HepG2 (cell line): ENCODE data around the gene CFAP90. TPM values are rescaled to one million over a fixed set of nuclear protein-coding genes. Genes with fewer than 3 reads are reported as not detected.

Source experiments
- ATAC-seq: fragments of 200-7000 bp; cut with Tn5 transposase; 3 replicates; pipeline ENCODE4 v1.9.1; 2020; ENCODE audit warnings: mild to moderate bottlenecking, moderate library complexity
- BruUV-seq: library from RNA; stranded (reverse); fragments of 400-500 nt; replicated peaks from 2 replicates; lab custom pipeline; 2021; lab: Mats Ljungman, UMichigan
- CTCF ChIA-PET: fragments of 300-600 bp; formaldehyde crosslinking; extraction: SDS; loops from one replicate; lab custom pipeline; 2021; ENCODE audit warnings: low total read pairs, inconsistent platforms, low intra/inter-chr PET ratio; lab: Yijun Ruan, JAX
- POLR2A ChIA-PET: fragments of 350-600 bp; sonication (Branson Sonifier 250); formaldehyde crosslinking; loops from one replicate; lab custom pipeline; 2020; ENCODE audit warnings: antibody characterized with exemption, inconsistent platforms; lab: Yijun Ruan, JAX
- DNase-seq: peaks from one replicate; pipeline ENCODE4 v3.0.0-alpha.2; 2015; ENCODE audit warnings: low spot score
- FAIRE-seq: peaks from 3 replicates; lab custom pipeline; 2011; peaks lifted over from hg19 to GRCh38; lab: Jason Lieb, UNC
- H2AFZ ChIP-seq: one replicate; pipeline ENCODE4 v1.6.1; 2011; ENCODE audit warnings: low read length, inconsistent platforms
- H3K27ac ChIP-seq: fragments of 300-600 bp; 3 replicates; pipeline ENCODE4 v1.8.0; 2011; ENCODE audit warnings: mixed run types, mild to moderate bottlenecking, mixed read lengths, low read length, inconsistent platforms; ENCODE audit not compliant: insufficient read depth; ENCODE audit errors: extremely low read length
- H3K27me3 ChIP-seq, 2 experiments: fragments of 200-600 bp in 1 of 2; 2 replicates in 1 of 2; 3 replicates in 1 of 2; pipeline versions ENCODE4 v1.6.0 to v1.8.0; 2011; ENCODE audit warnings: low read length in 2 of 2, mild to moderate bottlenecking in 2 of 2, moderate library complexity in 2 of 2, inconsistent platforms in 1 of 2; ENCODE audit not compliant: insufficient read depth in 2 of 2, control insufficient read depth in 1 of 2
- H3K36me3 ChIP-seq, 2 experiments: fragments of 200-600 bp in 1 of 2; replicated peaks in 1 of 2; 2 replicates in 1 of 2; 3 replicates in 1 of 2; pipeline versions ENCODE4 v1.5.1 to v1.8.0; 2011; ENCODE audit warnings: low read length in 2 of 2, inconsistent platforms in 1 of 2; ENCODE audit not compliant: insufficient read depth in 2 of 2, control insufficient read depth in 1 of 2
- H3K4me1 ChIP-seq: 2 replicates; pipeline ENCODE4 v1.5.1; 2012; ENCODE audit warnings: low read length, inconsistent platforms; ENCODE audit not compliant: insufficient read depth
- H3K4me2 ChIP-seq: 2 replicates; pipeline ENCODE4 v1.6.0; 2011; ENCODE audit warnings: low read depth, low read length, inconsistent platforms
- H3K4me3 ChIP-seq, 3 experiments: fragments of 200-600 bp in 1 of 3; sonication (generic), shearing (Covaris generic) in 1 of 3; replicated peaks in 1 of 3; 2 replicates each; pipeline ENCODE4 v1.5.1; 2011 to 2016; ENCODE audit warnings: low read length in 3 of 3, inconsistent platforms in 2 of 3, low read depth in 2 of 3, mild to moderate bottlenecking in 2 of 3, control low read depth in 1 of 3, mixed read lengths in 1 of 3; ENCODE audit not compliant: insufficient read depth in 1 of 3
- H3K79me2 ChIP-seq: one replicate; pipeline ENCODE4 v1.6.1; 2011; ENCODE audit warnings: low read length, inconsistent platforms; ENCODE audit not compliant: insufficient read depth
- H3K9ac ChIP-seq: 2 replicates; pipeline ENCODE4 v1.6.0; 2011; ENCODE audit warnings: mild to moderate bottlenecking, low read depth, low read length, inconsistent platforms; ENCODE audit not compliant: insufficient read depth
- H3K9me3 ChIP-seq: 2 replicates; pipeline ENCODE4 v1.5.1; 2012; ENCODE audit warnings: mild to moderate bottlenecking, low read length
- H4K20me1 ChIP-seq: 2 replicates; pipeline ENCODE4 v1.6.0; 2011; ENCODE audit warnings: inconsistent platforms, mild to moderate bottlenecking, low read length, moderate library complexity; ENCODE audit not compliant: insufficient read depth
- ASH2L ChIP-seq: fragments of 300-600, 200-600 bp; sonication (generic); IDR thresholded peaks from 2 replicates; pipeline ENCODE4 v1.7.0; 2017; ENCODE audit warnings: low read depth, mild to moderate bottlenecking, moderate library complexity, mixed read lengths, low read length; ENCODE audit not compliant: insufficient read length
- ATF7 ChIP-seq, 2 experiments: fragments of 450-650 bp in 1 of 2; sonication (generic) in 1 of 2; formaldehyde crosslinking in 1 of 2; IDR thresholded peaks; 2 replicates each; pipeline versions ENCODE4 v1.4.0 to v1.6.1; 2016 to 2020; ENCODE audit warnings: antibody characterized with exemption in 1 of 2, mild to moderate bottlenecking in 1 of 2, missing genetic modification reagents in 1 of 2
- CENPBD1 ChIP-seq: sonication (generic); formaldehyde crosslinking; IDR thresholded peaks from 2 replicates; pipeline ENCODE4 v1.8.0; 2022; ENCODE audit warnings: missing genetic modification reagents, low read depth, mild to moderate bottlenecking, borderline replicate concordance
- GFI1 ChIP-seq: sonication (generic); formaldehyde crosslinking; IDR thresholded peaks from 2 replicates; pipeline ENCODE4 v1.5.0; 2020; ENCODE audit warnings: missing genetic modification reagents, mild to moderate bottlenecking, borderline replicate concordance
- GZF1 ChIP-seq: sonication (generic); formaldehyde crosslinking; IDR thresholded peaks from 2 replicates; pipeline ENCODE4 v1.5.1; 2020; ENCODE audit warnings: mild to moderate bottlenecking, missing genetic modification reagents
- HNF4A ChIP-seq: sonication (generic); formaldehyde crosslinking; IDR thresholded peaks from 2 replicates; pipeline ENCODE4 v1.4.0; 2020; ENCODE audit warnings: missing genetic modification reagents
- HNRNPUL1 ChIP-seq: fragments of 200-400 bp; formaldehyde crosslinking; IDR thresholded peaks from 2 replicates; pipeline ENCODE4 v1.6.1; 2017; ENCODE audit warnings: low read depth, mild to moderate bottlenecking, low read length, moderate library complexity
- NR2C2 ChIP-seq: sonication (generic); formaldehyde crosslinking; IDR thresholded peaks from 2 replicates; pipeline ENCODE4 v1.4.0; 2020; ENCODE audit warnings: missing genetic modification reagents, mild to moderate bottlenecking, moderate library complexity, borderline replicate concordance
- PHF20 ChIP-seq: sonication (generic); formaldehyde crosslinking; IDR thresholded peaks from 2 replicates; pipeline ENCODE4 v1.5.0; 2020; ENCODE audit warnings: mild to moderate bottlenecking, missing genetic modification reagents
- PITX1 ChIP-seq: sonication (generic); formaldehyde crosslinking; IDR thresholded peaks from 2 replicates; pipeline ENCODE4 v1.5.1; 2020; ENCODE audit warnings: mild to moderate bottlenecking, missing genetic modification reagents
- XRCC5 ChIP-seq: fragments of 200-400 bp; formaldehyde crosslinking; optimal IDR thresholded peaks from 2 replicates; pipeline ENCODE3; 2017; ENCODE audit warnings: mild to moderate bottlenecking, low read length
- ZBTB38 ChIP-seq: sonication (generic); formaldehyde crosslinking; IDR thresholded peaks from 2 replicates; pipeline ENCODE4 v1.5.1; 2020; ENCODE audit warnings: mild to moderate bottlenecking, missing genetic modification reagents
- ZFP36 ChIP-seq: fragments of 150-350 bp; IDR thresholded peaks from 2 replicates; pipeline ENCODE4 v1.6.1; 2018; ENCODE audit warnings: borderline replicate concordance, low read length, low read depth; ENCODE audit not compliant: partially characterized antibody
- ZMAT5 ChIP-seq: sonication (generic); formaldehyde crosslinking; IDR thresholded peaks from 2 replicates; pipeline ENCODE4 v1.5.0; 2020; ENCODE audit warnings: mild to moderate bottlenecking, low read depth, missing genetic modification reagents, borderline replicate concordance
- ZNF331 ChIP-seq: sonication (generic); formaldehyde crosslinking; IDR thresholded peaks from 2 replicates; pipeline ENCODE4 v1.4.0; 2020; ENCODE audit warnings: missing genetic modification reagents
- ZNF780A ChIP-seq: sonication (generic); formaldehyde crosslinking; IDR thresholded peaks from 2 replicates; pipeline ENCODE4 v1.8.0; 2022; ENCODE audit warnings: mild to moderate bottlenecking, missing genetic modification reagents, moderate library complexity
- ZSCAN25 ChIP-seq: sonication (generic); formaldehyde crosslinking; IDR thresholded peaks from 2 replicates; pipeline ENCODE4 v1.8.0; 2022; ENCODE audit warnings: mild to moderate bottlenecking, missing genetic modification reagents
- WGBS: methylation state at CpG from one replicate; pipeline ENCODE4 v1.1.6; 2017; ENCODE audit warnings: low lambda C conversion rate; 5-methylcytosine and 5-hydroxymethylcytosine counted together
- in situ Hi-C: cut with HindIII; loops from 2 replicates; pipeline ENCODE4 v1.10.0; 2017; ENCODE audit warnings: low pct_unique_long_range_greater_than_20kb; ENCODE audit not compliant: extremely low pct_ligation_motif_present
- intact Hi-C: fragments of 100-400 bp; cut with micrococcal nuclease; formaldehyde crosslinking; loops from one replicate; pipeline ENCODE4 v1.10.0; 2022; ENCODE audit not compliant: unreplicated experiment
- polyA plus RNA-seq, 8 experiments: library from polyadenylated mRNA; depleted of rRNA in 3 of 8; stranded (reverse) in 7 of 8; unstranded in 1 of 8; fragments of >200 nt; fragmentation: Illumina TruSeq in 4 of 8; extraction: Trizol in 4 of 8; gene quantifications; 2 replicates each; pipeline versions ENCODE4 v1.2.1 to v1.2.3, GENCODE V29; 2011 to 2016; ENCODE audit warnings: low read depth in 4 of 8, missing spikeins in 1 of 8, mixed read lengths in 1 of 8; ENCODE audit not compliant: insufficient read depth in 1 of 8
- total RNA-seq, 5 experiments: library from RNA; depleted of rRNA; stranded (reverse); fragments of >200 nt; fragmentation: Illumina TruSeq; extraction: Trizol; gene quantifications; 2 replicates each; pipeline ENCODE4 v1.2.3, GENCODE V29; 2016; ENCODE audit warnings: low read depth in 1 of 5
- TF ChIP-seq, protein P1 (sequence below): sonication (generic); formaldehyde crosslinking; conservative IDR thresholded peaks from 2 replicates; pipeline ENCODE4 v1.4.0; 2020; ENCODE audit warnings: missing genetic modification reagents

The CFAP90 gene
- total and polyA plus RNA-seq, 2 of the 13 experiments (the other 11 are each of a cell fraction or from before 2014, with no cell fraction given) = 0.11 TPM; not detected in 1

GRCh38 chr5:7842531-7842930, 8.4 kb downstream of the CFAP90 start:
- no peak for DNase-seq
- Histone ChIP-seq H3K4me3 (no peak overlapping the region), H3K4me1 (no peaks in the 10 kb centered on the region), H3K27ac (no peak overlapping the region), H3K79me2 (no peaks in the 10 kb centered on the region), H4K20me1 (no peaks in the 10 kb centered on the region), H3K27me3 (peaks cover 0 to 23% of the 10 kb centered on the region in 2 experiments; a peak in 2 of 5 replicates), H3K9ac (no peak overlapping the region), H2AFZ (no peak overlapping the region), H3K4me2 (no peak overlapping the region), H3K9me3 (no peaks in the 10 kb centered on the region)
- no peak for ATAC-seq
- in situ Hi-C loops = no loop called here
- BruUV-seq = no TSS peak
- no peak for FAIRE-seq
- POLR2A ChIA-PET = no interaction called here
- CTCF ChIA-PET = no interaction called here
- TF ChIP-seq ASH2L = no peak
- TF ChIP-seq, protein P1, sequence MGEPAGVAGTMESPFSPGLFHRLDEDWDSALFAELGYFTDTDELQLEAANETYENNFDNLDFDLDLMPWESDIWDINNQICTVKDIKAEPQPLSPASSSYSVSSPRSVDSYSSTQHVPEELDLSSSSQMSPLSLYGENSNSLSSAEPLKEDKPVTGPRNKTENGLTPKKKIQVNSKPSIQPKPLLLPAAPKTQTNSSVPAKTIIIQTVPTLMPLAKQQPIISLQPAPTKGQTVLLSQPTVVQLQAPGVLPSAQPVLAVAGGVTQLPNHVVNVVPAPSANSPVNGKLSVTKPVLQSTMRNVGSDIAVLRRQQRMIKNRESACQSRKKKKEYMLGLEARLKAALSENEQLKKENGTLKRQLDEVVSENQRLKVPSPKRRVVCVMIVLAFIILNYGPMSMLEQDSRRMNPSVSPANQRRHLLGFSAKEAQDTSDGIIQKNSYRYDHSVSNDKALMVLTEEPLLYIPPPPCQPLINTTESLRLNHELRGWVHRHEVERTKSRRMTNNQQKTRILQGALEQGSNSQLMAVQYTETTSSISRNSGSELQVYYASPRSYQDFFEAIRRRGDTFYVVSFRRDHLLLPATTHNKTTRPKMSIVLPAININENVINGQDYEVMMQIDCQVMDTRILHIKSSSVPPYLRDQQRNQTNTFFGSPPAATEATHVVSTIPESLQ (CRISPR knock-in tag) = no peak
- peak; percentile 39; the same call in 1 of the 2 replicates for TF ChIP-seq ATF7 (IDR thresholded peaks at IDR 0.05)
- TF ChIP-seq ATF7 (CRISPR knock-in tag; IDR thresholded peaks at IDR 0.05) = no peak
- no peak for TF ChIP-seq ZBTB38
- no peak for TF ChIP-seq NR2C2
- TF ChIP-seq PITX1 (CRISPR knock-in tag) = no peak
- TF ChIP-seq, all 625 proteins: peak for 1
- no peaks in the 10 kb centered on the region for H3K36me3 ChIP-seq
- WGBS = 2% methylated on average over 2 of the region's 2 CpGs
- intact Hi-C loops = no loop called here

- intact Hi-C loops = no loop called here
- no peak for FAIRE-seq
- no peak for DNase-seq
- Histone ChIP-seq H3K4me2 (no peak overlapping the region), H3K4me3 (no peak overlapping the region), H3K4me1 (no peaks in the 10 kb centered on the region), H3K36me3 (no peaks in the 10 kb centered on the region), H2AFZ (no peak overlapping the region), H3K9me3 (no peaks in the 10 kb centered on the region), H3K27ac (no peak overlapping the region), H3K79me2 (no peaks in the 10 kb centered on the region), H3K27me3 (no peaks in the 10 kb centered on the region), H4K20me1 (no peaks in the 10 kb centered on the region), H3K9ac (no peak overlapping the region)
- in situ Hi-C loops = no loop called here
- POLR2A ChIA-PET = no interaction called here
- CTCF ChIA-PET = no interaction called here
- BruUV-seq = no TSS peak
- ATAC-seq = no peak
- 6% methylated on average over 3 of the region's 3 CpGs for WGBS
- TF ChIP-seq HNF4A (CRISPR knock-in tag) (no peak), ZNF331 (no peak), CENPBD1 (CRISPR knock-in tag) (no peak), ZNF780A (no peak), HNRNPUL1 (no peak), PHF20 (CRISPR knock-in tag) (no peak), ZMAT5 (no peak), GZF1 (no peak), ZSCAN25 (CRISPR knock-in tag) (no peak), ZFP36 (no peak), GFI1 (CRISPR knock-in tag) (no peak), XRCC5 (no peak), ASH2L (no peak)
These were observed 13.5 kb downstream of the CFAP90 start for GRCh38 chr5:7837403-7837802.
